ENCODE data around the gene PAQR3. TPM values are rescaled to one million over a fixed set of nuclear protein-coding genes. Genes with fewer than 3 reads are reported as not detected.

Gene PAQR3
- total RNA-seq, 4 donors from 2014 or later: 15.3 to 33.2 (median 22.8) TPM

- Histone ChIP-seq H3K27me3 (no peaks in the 10 kb centered on the region), H3K4me3 (no peak overlapping the region), H3K4me1 (no peaks in the 10 kb centered on the region), H3K36me3 (peaks cover 37% of the 10 kb centered on the region), H3K27ac (no peak overlapping the region), H3K9me3 (no peaks in the 10 kb centered on the region)
- TF ChIP-seq POLR2AphosphoS5 (IDR thresholded peaks at IDR 0.05) (no peak), POLR2A (IDR thresholded peaks at IDR 0.05) (no peak), CTCF (IDR thresholded peaks at IDR 0.05) (no peak), EP300 (IDR thresholded peaks at IDR 0.05) (no peak)
- DNase-seq (ENCODE audit: low spot score in 2 of 2): no peak
- WGBS: 85% methylated on average over 5 of the region's 5 CpGs
These were observed 75.9 kb downstream of the PAQR3 start for GRCh38 chr4:78863254-78863869.

GRCh38 chr4:78862314-78862737, 76.9 kb downstream of the PAQR3 start:
- Histone ChIP-seq H3K27ac (no peak overlapping the region), H3K4me3 (no peak overlapping the region), H3K4me1 (no peaks in the 10 kb centered on the region), H3K9me3 (no peaks in the 10 kb centered on the region), H3K36me3 (peaks cover 26% of the 10 kb centered on the region), H3K27me3 (no peaks in the 10 kb centered on the region)
- DNase-seq (ENCODE audit: low spot score in 2 of 2): no peak
- TF ChIP-seq POLR2AphosphoS5 (IDR thresholded peaks at IDR 0.05) (no peak), POLR2A (IDR thresholded peaks at IDR 0.05) (no peak), CTCF (IDR thresholded peaks at IDR 0.05) (no peak), EP300 (IDR thresholded peaks at IDR 0.05) (no peak)
- 91% methylated on average over 2 of the region's 2 CpGs for WGBS

Other genes with a start within 250 kb of the PAQR3 start
- gene BMP2K, start 163.1 kb downstream of the PAQR3 start, total RNA-seq: 10 to 100 TPM; 29.7 to 79.1 (median 34.2) TPM

All from suprapubic skin (tissue), 4 donors.